HG02798 (cell line): Measurements from ENCODE around the gene SVIL.
"Not testable (repeated sequence)": the region's sequence is repeated elsewhere in the genome, so short reads cannot be mapped to it uniquely, and the experiment has no call there.

Experiments used
- ATAC-seq: cut with Tn5 transposase; IDR thresholded peaks from one replicate; pipeline ENCODE4 v1.9.1; 2021; ENCODE audit warnings: mild to moderate bottlenecking; ENCODE audit not compliant: unreplicated experiment, poor library complexity

Gene SVIL

DNA sequence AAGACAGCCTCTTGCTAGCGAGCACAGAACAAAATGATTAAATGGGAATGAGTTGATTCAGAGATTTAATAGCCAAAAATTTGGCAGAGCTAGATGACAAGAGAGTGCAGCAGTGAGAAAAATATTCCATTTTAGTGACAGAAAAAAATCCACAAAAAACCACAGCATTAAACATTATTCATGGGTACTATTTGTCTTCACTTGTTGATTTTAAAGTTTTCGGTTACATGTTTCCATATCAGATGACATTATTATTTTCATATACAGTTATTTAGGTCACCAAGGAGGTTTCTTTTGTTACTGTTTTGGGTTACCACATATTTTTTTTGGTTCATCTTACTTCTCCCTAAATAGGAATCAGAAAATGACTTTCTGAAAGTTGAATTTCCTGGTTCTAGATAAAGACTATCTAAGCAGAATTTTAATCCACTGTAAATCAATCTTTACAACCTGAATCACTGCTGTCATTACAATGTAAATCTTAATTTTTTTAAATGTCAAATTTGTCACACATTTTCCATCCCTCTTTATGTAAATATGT, 87.9 kb downstream of the SVIL start:
- no peak for ATAC-seq

DNA sequence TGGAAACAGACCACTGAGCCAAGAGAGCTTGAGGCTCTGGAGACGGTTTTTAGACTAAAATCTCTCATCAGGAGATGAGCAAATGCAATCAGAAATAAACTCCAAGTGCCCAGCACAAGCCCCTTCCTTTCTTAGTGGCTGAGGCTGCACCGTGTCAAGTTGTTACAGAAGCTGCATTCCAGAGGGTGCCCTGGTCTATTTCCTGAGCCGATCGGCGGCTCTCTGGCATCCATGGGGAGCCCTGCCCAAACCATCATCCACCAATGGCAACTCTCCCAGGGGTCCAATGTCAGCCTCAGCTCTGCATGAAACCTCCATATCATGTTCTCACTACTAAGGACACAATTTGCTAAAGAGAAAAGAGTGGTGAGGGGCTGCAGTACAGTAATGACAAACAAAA, 89.6 kb downstream of the SVIL start:
- ATAC-seq = no peak

DNA sequence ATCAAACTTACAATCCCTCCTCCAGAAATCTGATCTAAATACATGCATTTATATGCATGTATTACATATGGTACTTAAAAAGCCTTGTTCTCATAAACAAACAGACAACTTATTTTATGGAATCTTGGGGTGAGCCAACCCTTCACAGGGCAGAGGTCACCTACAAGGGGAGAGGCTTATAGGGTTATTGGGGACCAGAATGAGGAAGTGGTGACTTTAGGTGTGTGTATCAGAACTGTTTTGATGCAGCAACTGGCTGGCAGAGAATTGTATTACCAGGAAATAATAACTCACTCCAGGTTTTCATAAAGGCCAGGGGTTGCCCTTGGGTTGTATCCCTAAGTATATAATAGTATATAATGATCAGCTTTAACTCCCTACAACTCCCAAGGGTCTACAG, 91.1 kb downstream of the SVIL start:
- peak; percentile 37 for ATAC-seq

DNA sequence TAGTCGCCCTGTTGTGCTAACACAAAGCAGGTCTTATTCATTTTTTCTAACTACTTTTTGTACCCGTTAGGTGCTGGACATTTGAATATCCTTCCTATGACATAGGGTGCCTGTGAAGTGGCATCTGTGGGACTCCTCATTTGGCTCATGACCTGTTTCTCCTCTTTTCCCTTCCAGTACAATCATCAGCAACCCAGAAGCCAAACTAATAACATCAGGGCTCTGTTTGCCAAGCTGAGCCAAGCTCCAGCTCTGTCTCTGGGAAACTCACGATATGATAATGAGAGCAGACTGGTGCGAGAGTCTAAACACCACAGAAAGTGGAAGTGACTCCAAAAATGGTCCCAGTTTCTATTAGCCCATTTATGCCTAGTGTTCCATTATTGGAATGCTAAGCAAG, 92.0 kb downstream of the SVIL start:
- no peak for ATAC-seq

DNA sequence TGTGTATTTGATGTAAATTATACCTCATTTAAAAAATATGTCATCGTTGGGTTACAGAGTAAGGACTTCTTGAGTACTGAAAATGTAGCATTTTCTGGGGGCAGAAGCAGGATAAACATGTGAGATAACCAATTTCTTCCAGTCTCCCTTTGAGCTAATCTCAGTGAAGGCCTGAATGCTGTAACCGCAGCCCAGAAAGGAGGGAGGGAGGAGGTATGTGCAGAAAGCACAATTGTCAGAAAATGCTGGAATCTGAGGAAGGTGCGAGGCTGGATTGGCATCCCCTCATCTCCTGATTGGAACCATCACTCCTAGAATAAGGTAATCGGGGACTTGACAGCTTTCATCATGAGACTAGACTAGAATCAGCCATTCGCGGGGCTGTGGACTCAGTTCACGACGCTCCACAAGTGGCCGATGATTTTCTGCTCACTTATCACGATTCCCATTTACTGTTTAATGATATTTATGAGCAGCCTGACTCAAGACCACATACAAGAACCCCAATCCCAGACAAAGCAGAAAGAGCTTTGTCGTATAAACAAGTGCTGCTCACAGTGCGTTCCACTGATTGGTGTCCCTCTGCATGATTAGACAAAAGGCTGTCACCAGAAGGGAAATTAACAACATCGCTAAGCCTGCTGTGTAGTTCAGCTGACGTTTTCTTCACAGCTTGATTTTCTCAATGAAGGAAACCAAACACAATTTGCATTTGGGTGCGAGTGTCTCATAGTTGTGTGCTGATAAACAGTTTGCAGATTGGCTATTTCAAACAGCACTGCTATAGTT, 93.2 kb downstream of the SVIL start:
- no peak for ATAC-seq

DNA sequence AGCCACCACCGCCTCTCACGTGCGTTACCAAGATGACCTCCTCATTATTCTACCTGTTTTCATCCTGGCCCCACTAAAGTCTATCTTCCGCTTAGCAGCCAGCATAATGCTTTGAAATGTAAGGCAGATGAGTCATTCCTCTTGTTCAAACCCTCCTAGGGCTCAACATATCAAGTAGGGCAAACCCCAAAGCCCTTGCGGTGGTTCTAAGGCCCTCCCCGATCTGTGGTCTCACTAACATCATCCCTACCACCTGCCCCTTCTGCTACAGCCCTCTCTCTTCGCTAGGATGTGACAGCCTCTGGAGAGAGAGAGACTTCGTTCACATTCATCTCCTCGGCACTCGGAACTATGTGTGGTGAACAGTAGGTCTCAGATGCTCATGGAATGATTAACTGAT, 94.8 kb downstream of the SVIL start:
- ATAC-seq = no peak

DNA sequence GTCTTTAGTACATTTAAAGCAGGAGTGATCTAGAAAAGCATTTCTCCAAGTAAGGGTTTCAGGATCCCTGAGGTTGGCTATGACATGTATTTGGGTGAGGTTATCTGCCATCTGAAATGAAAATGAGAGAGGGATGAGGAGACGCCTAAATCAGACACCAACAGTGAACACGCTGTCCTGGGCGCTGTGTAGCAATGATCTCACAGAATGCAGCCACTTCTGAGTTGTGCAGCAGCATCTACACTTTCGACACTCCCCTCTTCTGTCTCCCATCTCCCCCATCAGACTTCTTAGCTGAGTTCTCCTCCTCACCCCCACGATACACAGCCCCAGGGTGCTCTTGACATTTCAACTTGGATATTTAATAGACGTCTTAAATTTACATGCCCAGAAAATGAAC, 95.4 kb downstream of the SVIL start:
- no peak for ATAC-seq

DNA sequence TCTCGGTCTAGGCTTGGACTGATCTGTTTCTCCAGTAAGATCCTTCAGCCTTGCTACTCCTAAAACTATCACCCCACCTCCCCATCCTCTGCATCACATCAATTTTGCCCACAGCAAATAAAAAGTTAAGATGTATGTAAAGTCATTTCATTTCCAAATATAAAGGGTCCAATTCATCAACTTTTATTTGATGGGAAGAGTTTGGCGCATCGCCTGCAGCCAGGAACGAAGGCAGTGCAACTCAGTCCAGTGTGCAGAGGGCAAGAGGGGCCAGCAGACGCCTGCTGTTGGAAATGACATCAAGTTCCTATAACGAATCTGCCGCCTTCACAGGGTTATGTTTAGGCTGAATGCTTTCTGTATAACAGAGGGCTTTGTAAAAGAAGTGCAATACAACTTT, 97.0 kb downstream of the SVIL start:
- ATAC-seq = no peak

DNA sequence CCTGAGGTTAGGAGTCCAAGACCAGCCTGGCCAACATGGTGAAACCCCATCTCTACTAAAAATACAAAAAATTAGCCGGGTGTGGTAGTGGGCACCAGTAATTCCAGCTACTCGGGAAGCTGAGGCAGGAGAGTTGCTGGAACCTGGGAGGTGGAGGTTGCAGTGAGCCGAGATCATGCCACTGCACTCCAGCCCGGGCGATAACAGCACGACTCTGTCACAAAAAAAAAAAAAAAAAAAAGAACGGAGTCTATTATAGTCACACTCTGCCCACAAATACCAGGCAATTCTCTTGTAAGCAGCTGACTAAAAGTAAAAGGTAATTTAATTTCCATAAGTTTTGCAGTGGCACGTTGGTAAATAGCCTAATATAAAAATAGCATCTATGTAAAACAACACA, 98.1 kb downstream of the SVIL start:
- ATAC-seq = not testable (repeated sequence)

DNA sequence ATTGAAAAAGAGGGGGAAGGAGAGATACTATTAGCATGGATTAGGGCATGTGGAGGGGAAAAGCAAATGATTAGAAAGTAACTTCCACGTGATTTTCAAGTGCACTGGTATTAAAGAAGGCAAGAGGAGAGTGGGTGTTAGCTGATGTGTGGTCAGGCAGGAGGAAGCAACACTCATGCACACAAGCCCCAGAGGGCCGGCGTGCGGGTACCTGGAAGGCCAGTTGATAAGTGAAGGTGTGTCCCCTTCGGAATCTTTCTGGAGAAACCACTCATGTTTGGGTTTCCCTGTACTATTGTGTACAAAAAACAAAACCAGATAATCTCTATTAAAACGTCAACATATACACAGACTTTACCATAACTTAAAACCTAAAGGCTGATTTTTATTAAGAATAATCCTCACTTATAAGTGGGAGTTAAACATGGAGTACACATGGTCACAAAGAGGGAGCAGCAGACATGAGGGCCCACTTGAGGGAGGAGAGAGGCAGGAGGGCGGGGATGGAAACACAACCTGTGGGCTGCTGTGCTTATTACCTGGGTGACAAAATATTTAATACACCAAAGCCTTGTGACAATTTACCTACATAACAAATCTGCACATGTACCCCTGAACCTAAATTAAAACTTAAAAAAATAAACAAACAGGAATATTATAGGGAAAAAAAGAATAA, 98.9 kb downstream of the SVIL start:
- no peak for ATAC-seq

DNA sequence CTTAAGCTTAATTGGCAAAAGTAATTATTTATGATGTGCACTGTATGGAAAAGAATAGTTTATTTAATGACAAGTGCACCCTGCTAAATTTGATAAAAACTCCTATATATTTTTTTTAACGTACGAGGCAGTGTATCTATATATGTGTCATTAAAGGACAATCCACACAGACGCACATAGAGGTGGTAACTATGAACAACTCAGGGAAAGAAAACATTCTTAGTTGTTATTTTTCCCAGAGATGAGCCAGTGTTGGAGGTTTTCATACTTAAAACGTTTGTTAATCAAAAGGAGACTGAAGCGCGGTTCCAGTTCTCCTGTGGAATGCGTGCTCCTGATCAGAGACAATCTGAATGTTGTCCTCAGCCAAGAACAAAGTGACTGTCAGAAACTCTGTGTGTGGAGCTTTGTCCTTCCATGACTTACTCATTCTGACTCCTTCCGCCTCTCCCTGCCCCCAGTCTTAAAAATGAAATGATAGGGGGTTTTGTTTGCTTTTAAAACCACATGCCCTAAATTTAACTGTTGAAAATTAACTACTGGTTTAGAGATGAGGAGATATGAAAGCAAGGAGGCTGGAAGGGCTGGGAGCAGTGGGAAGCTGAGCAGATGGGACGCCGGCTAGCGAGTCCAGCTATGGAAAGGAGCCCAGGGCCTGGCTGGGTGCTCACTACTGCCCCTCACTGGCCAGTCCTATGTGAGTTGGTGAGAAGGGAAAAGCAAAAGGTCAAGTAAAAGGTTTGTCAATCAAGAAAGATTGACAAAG, 99.6 kb downstream of the SVIL start:
- no peak for ATAC-seq

DNA sequence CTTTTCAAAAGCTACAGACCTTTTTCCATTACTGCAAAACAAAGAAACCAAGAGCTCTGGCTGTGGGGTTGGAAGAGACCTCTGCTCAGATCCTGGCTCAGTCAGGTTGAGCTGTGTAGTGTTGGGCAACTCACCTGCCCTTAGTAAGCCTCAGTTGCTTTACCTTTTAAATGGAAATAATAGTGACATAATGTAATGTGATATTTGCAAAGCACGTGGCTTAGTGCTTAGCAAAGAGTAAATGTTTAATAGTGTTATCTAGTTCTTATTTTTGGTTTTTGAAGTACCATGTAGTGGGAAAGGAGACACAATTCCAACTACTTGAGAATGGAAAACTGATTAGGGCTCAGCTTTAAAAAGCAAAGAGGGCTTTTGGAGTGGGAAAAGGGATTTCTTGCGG, 100.2 kb downstream of the SVIL start:
- ATAC-seq = no peak

DNA sequence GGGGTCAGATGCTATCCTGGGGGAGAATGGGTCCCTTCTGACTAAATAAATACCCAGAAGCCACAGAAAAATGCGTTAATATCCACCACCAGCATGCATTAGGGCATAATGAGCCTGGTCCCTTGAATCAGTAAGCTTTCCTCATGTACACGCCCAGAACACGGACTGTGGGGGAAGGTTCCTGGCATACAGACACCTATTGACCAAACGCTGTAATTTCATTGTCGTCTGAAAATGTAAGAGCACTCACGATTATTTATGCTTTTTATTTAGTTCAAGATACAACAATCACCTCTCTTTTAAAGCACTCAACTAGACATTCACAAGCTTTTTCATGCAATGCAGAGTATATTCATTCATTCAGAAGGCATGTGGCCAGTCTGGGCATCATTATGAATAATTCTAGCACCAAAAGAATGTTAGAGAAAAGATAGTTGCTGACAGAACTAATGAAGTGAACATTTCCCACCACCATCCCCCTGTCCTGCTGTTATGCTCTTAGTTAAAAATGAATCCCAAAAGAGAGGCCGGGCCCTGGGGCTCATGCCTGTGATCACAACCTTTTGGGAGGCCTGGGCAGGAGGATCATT, 101.0 kb downstream of the SVIL start:
- ATAC-seq = no peak

DNA sequence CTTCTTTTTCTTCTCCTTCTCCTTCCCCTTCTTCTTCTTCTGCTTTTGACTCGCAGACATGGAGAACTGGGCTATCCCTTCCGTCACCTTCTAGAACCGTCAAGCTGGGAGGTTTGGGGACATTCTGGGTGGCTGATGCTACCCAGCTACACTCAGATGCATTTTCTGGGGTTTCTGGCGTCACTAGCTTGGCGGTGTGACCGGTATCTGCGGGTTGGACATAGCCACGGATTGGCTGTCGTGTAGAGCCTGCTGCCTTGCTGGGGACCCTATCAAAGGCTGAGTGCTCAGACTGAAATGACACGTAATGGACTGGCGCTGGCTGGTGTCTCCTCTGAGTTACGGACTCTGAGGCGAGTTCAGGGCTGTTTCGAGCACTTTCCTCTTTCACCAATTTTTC, 101.7 kb downstream of the SVIL start:
- ATAC-seq = no peak

DNA sequence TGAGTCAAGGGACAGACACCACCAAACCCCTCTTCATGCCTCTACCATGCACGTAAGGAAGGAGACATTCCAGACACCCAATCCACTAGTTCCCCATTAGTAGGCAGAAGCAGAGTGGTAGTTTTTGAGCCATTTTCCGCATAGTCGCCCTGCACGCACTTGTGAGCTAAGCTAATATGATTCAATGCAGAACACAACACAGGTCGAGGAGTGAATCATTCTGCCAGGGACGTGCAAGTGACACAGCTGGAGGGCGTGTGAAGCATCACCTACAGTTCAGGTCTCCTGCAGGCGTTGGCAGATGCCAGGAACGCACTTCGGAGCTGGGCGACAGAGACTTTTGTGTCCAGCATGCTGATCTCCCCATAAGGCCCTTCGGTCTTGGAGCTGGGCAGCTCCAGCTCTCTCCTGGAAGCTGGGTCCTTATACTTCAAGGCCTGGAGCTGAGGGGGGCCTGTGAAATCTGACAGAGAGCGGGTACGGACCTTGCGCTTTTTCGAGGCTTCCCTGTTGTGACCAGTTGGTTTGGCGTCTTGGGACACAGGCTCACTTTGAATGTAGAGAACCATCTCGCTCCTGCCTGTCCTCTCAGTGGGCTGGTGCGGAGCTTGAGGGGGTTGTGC, 102.4 kb downstream of the SVIL start:
- ATAC-seq = no peak

DNA sequence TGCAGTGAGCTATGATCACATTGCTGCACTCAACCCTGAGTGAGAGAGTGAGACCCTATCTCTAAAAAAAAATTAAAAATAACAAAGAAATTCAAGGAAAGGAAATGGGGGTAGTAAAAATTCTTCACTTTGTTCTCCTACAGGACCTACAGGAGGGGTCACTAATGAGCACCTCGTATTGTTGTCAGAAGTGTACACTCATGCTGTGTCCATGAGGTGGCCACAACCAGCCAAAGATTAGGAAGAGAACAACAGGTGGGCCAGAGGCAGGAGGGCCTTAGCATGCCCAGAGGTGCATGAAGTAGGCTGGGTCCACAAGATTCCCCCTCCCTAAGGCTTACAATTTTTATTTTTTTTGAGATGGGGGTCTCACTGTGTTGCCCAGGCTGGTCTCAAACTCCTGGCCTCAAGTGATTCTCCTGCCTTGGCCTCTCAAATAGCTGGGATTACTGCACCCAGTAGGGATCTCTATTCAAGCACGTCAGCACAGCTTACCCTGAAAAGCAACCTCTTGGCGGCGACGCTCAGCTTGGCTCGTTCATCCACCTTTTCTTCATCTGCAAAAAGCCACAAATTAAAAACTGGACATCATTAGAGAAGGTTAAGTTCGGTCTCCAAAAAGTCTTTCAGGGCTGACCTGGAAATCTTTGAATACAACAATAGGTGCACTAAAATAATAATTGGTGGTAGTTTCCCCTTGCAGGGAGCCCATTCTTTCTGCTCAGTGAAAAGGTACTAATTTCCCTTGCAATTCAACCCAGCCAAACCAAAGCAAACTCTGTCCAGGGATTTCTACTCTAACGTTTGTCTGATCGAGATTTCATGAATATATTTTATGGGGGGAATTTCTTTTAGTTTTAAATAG, 104.4 kb downstream of the SVIL start:
- no peak for ATAC-seq

DNA sequence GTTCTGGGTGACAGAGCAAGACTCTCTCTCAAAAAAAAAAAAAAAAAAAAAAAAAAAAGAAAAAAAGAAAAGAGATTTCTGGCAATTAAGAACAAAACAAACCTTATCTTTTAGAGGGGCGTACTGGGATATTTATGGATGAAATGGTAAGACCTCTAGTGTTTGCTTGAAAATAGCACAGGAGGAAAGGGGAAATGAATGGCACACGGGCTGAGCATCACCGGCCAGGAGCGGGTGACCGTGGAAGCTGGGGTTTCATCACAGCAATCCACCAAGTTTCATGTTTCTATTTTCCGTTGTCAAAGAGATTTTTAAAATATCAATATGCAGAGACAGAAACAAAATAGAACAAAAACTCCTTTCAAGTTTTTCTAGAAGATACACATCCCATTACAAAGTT, 105.6 kb downstream of the SVIL start:
- ATAC-seq = no peak

DNA sequence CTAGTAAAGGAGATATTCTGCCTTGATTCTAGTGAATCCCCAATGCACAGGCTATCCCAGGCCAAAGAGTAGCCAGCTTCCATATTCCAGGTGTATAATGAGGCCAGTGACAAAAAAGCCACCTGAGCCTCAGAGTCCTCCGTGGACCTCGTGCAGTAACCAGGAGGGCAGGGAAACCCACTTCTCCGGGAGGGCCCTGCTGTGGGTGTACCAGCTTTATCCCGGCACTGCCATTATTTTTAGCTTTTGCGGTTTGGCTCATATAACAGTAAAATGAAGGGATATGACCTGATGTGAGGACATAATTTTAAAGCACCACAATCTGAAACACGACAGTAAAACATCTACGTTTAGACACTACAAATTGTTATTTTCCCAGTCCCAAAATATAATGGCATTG, 109.0 kb downstream of the SVIL start:
- ATAC-seq = no peak

DNA sequence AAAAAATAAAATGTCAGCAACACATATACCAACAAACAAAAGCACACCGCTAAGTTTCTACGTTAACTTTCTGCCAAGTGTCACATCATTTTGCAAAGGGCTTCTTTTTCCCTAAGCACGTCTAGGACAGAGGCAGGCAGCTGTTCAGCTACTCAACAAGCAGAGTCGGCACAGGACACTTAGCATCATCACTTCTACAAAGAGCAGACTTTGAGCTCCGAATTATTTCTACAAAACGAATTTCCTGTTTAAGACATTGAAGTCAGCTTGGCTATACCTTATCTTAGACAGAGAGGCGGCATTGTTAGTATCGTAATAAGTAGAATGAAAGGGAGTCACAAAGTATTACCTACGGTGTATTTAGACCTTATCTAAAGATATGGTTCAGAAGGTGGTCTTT, 110.1 kb downstream of the SVIL start:
- no peak for ATAC-seq
